GM12878 (cell line): ENCODE measurements around the gene FIGLA.

Source experiments
- CTCF ChIP-seq, 3 experiments: IDR thresholded peaks in 2 of 3; conservative IDR thresholded peaks in 1 of 3; 2 replicates each; pipeline ENCODE4 v1.5.1; 2011; ENCODE audit warnings: low read depth in 3 of 3, low read length in 3 of 3, mild to moderate bottlenecking in 3 of 3, control low read depth in 2 of 3, moderate library complexity in 2 of 3, inconsistent platforms in 1 of 3, mixed read lengths in 1 of 3; ENCODE audit not compliant: control insufficient read depth in 2 of 3, insufficient read depth in 1 of 3; ENCODE audit errors: extremely low read depth in 1 of 3
- EP300 ChIP-seq, 2 experiments: fragments of 150-350 bp in 1 of 2; IDR thresholded peaks; 2 replicates each; pipeline ENCODE4 v1.6.1; 2011 to 2012; ENCODE audit warnings: low read depth in 2 of 2, low read length in 2 of 2, borderline replicate concordance in 1 of 2, improper control_type of control experiment in 1 of 2, inconsistent platforms in 1 of 2; ENCODE audit not compliant: control insufficient read depth in 1 of 2
- POLR2AphosphoS2 ChIP-seq: IDR thresholded peaks from 2 replicates; pipeline ENCODE4 v1.6.1; 2011; ENCODE audit warnings: low read depth, mild to moderate bottlenecking, low read length, improper control_type of control experiment, moderate library complexity
- RFX5 ChIP-seq: IDR thresholded peaks from 2 replicates; pipeline ENCODE4 v1.6.1; 2011; ENCODE audit warnings: low read depth, low read length, improper control_type of control experiment
- TAF1 ChIP-seq: IDR thresholded peaks from 2 replicates; pipeline ENCODE4 v1.6.1; 2011; ENCODE audit warnings: mild to moderate bottlenecking, low read depth, low read length, borderline replicate concordance
- YY1 ChIP-seq: IDR thresholded peaks from 2 replicates; pipeline ENCODE4 v1.6.1; 2011; ENCODE audit warnings: low read depth, mild to moderate bottlenecking, low read length

GRCh38 chr2:70753031-70753430 is 37.4 kb downstream of the FIGLA start:
- TF ChIP-seq RFX5 = no peak
- TF ChIP-seq EP300 (IDR thresholded peaks at IDR 0.05; ENCODE audit: borderline replicate concordance in 1 of 2, control insufficient read depth in 1 of 2, low read depth in 2 of 2, low read length in 2 of 2) = no peak
- TF ChIP-seq CTCF (IDR thresholded peaks at IDR 0.05 in 2 of 3, conservative IDR thresholded peaks at IDR 0.05 in 1 of 3; ENCODE audit: control insufficient read depth in 2 of 3, extremely low read depth in 1 of 3, insufficient read depth in 1 of 3, low read depth in 3 of 3, low read length in 3 of 3) = no peak
- TF ChIP-seq POLR2AphosphoS2 = no peak
- TF ChIP-seq YY1 = no peak
- no peak for TF ChIP-seq TAF1
